ENCODE results near the gene TMEM222.
"Not testable (repeated sequence)": the region's sequence is repeated elsewhere in the genome, so short reads cannot be mapped to it uniquely, and the experiment has no call there.

Gene TMEM222

DNA sequence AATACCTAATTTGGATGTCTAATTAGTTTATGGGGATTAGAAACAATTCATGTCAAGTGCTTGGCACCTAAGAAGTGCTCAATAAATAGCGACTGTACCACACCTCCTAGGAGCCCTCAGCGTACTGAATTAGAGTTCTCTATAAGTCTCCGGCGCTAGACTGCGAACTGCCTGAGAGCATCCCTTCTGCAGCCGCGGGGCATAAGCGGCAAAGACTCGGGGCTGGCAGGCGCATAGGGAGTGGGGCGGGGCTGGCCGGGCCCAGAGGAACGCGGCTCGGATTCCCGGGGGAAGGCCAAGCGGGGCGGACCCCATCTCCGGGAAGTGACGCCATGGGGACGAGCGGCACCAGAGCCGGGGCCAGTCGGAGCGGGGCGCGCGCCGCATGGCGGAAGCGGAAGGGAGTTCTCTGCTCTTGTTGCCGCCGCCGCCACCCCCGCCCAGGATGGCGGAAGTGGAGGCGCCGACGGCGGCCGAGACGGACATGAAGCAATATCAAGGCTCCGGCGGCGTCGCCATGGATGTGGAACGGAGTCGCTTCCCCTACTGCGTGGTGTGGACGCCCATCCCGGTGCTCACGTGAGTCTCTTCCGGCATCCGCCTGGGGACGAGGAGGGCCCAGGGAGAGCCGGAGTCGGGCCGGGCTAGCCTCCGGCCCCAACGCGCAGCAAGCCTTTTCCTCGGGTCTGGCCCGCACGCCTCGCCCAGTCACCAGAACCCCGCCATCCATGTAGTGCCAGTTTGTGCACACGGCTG lies at the start of gene TMEM222:
Gene TMEM222 (plus strand): TSS at position 351 of the 756 bp plus-strand sequence. CDS start 35 bp downstream, at position 386.
- H3K27me3 ChIP-seq (ENCODE audit: insufficient read depth, low read length), result no peaks in the 10 kb centered on the region
- peak within 1 kb of the TSS; percentile 88 for H3K4me3 ChIP-seq (ENCODE audit: low read length)
- H3K9me3 ChIP-seq (ENCODE audit: low read length), result no peaks in the 10 kb centered on the region

GRCh38 chr1:27274204-27274603 lies 47.8 kb upstream of the TMEM222 start:
- H3K4me1 ChIP-seq (ENCODE audit: insufficient read depth, low read length), result no peaks in the 10 kb centered on the region
- H3K27me3 ChIP-seq (ENCODE audit: insufficient read depth, low read length), result no peaks in the 10 kb centered on the region
- H3K36me3 ChIP-seq (ENCODE audit: insufficient read depth, low read length), result no peaks in the 10 kb centered on the region
- no peak overlapping the region for H3K4me3 ChIP-seq (ENCODE audit: low read length)
- H3K9me3 ChIP-seq (ENCODE audit: low read length), result peaks cover 6% of the 10 kb centered on the region
- no peak overlapping the region for H2AFZ ChIP-seq (ENCODE audit: low read depth, low read length)

More for the DNA sequence above, at the start of gene TMEM222:
- H2AFZ ChIP-seq (ENCODE audit: low read depth, low read length), result peak within 1 kb of the TSS; percentile 77
- H3K4me1 ChIP-seq (ENCODE audit: insufficient read depth, low read length), result peaks cover 23% of the 10 kb centered on the region
- H3K36me3 ChIP-seq (ENCODE audit: insufficient read depth, low read length), result peaks cover 27% of the 10 kb centered on the region

- Histone ChIP-seq H3K4me1 (ENCODE audit: insufficient read depth, low read length) (no peaks in the 10 kb centered on the region), H3K9me3 (ENCODE audit: low read length) (peaks cover 6% of the 10 kb centered on the region), H3K27me3 (ENCODE audit: insufficient read depth, low read length) (no peaks in the 10 kb centered on the region), H3K36me3 (ENCODE audit: insufficient read depth, low read length) (no peaks in the 10 kb centered on the region), H2AFZ (ENCODE audit: low read depth, low read length) (no peak overlapping the region), H3K4me3 (ENCODE audit: low read length) (no peak overlapping the region)
Measured at GRCh38 chr1:27275696-27276095, 46.3 kb upstream of the TMEM222 start.

DNA sequence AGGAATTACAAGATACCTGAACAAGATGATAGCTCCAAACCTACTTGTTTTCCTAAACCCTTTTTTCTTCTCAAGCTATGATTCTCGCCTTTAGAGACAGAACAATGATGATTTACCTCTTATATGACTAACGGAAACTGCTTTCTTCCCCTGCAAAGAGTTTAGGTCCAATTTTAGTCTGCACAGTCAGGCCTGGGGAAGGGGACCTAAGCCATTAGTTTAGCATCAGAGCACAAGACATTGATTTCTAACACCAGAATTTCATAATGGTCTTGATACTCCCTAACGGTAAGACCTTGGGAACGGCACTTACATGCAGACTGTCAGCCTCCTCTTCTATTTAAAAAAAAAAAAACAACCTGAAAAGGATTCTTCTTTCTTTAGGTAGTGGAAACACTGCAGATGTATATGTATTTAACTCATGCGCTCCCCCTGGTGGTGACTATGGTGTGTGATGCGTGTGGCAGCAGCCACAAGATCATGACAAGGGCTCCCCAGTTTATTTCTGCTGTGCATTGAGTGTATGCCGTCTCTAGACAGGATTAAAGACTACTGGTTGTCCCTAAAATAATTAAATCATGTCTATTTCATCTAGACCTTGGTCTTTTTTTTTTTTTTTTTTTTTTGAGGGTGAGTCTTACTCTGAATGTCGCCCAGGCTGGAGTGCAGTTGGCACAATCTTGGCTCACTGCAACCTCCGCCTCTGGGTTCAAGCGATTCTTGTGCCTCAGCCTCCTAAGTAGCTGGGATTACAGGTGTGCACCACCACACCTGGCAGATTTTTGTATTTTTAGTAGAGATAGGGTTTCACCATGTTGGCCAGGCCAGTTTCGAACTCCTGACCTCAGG lies 37.3 kb upstream of the TMEM222 start:
- no peak overlapping the region for H3K4me3 ChIP-seq (ENCODE audit: low read length)
- H3K9me3 ChIP-seq (ENCODE audit: low read length), result no peaks in the 10 kb centered on the region
- no peak overlapping the region for H2AFZ ChIP-seq (ENCODE audit: low read depth, low read length)
- H3K4me1 ChIP-seq (ENCODE audit: insufficient read depth, low read length), result peaks cover 8% of the 10 kb centered on the region
- no peaks in the 10 kb centered on the region for H3K27me3 ChIP-seq (ENCODE audit: insufficient read depth, low read length)
- H3K36me3 ChIP-seq (ENCODE audit: insufficient read depth, low read length), result peaks cover 12% of the 10 kb centered on the region

DNA sequence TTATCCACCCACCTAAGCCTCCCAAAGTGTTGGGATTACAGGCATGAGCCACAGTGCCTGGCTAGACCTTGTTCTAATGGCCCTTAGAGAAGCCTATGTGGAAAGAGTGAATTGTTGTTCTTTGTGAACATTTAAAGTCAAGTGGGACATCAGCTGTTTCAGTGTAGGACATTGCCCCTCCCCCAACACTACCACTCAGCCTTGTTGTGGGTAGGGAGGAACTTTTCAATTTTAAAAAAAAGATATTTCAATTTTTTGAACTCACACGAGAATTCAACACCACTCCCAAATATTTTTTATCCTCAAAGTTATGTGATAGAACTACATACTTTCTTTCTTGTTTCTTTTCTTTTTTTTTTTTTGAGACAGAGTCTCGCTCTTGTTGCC lies 36.7 kb upstream of the TMEM222 start:
- Histone ChIP-seq H3K9me3 (ENCODE audit: low read length) (no peaks in the 10 kb centered on the region), H3K4me1 (ENCODE audit: insufficient read depth, low read length) (peaks cover 8% of the 10 kb centered on the region), H3K27me3 (ENCODE audit: insufficient read depth, low read length) (no peaks in the 10 kb centered on the region), H2AFZ (ENCODE audit: low read depth, low read length) (no peak overlapping the region), H3K4me3 (ENCODE audit: low read length) (no peak overlapping the region), H3K36me3 (ENCODE audit: insufficient read depth, low read length) (peaks cover 12% of the 10 kb centered on the region)

- peaks cover 16% of the 10 kb centered on the region for H3K36me3 ChIP-seq (ENCODE audit: insufficient read depth, low read length)
- H3K27me3 ChIP-seq (ENCODE audit: insufficient read depth, low read length); H2AFZ ChIP-seq (ENCODE audit: low read depth, low read length); H3K4me1 ChIP-seq (ENCODE audit: insufficient read depth, low read length); H3K4me3 ChIP-seq (ENCODE audit: low read length); H3K9me3 ChIP-seq (ENCODE audit: low read length): not testable (repeated sequence)
Measured at GRCh38 chr1:27285821-27286220, 36.1 kb upstream of the TMEM222 start.

- H3K4me3 ChIP-seq (ENCODE audit: low read length); H3K4me1 ChIP-seq (ENCODE audit: insufficient read depth, low read length); H2AFZ ChIP-seq (ENCODE audit: low read depth, low read length); H3K9me3 ChIP-seq (ENCODE audit: low read length); H3K27me3 ChIP-seq (ENCODE audit: insufficient read depth, low read length): not testable (repeated sequence)
- H3K36me3 ChIP-seq (ENCODE audit: insufficient read depth, low read length), result peaks cover 18% of the 10 kb centered on the region
Measured at GRCh38 chr1:27289125-27289524, 32.8 kb upstream of the TMEM222 start.

DNA sequence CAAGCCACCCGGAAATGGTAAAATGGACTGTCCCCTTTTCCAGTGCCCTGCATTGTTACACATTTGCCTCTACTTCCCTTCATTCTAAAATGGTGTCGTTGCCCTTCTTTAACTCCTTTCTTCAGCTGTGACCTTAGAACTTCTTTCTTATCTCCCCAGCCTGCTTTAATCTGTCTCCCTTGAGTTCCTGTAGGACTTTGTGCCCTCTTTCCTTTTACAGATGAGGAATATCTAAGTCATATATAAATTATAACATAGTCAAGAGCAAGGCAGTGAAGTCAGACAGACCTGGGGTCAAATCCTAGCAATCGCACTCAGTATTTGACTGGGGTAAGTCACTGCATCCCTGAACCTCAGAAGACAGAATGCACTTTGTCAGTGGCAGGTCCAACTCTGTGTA lies 31.4 kb upstream of the TMEM222 start:
- Histone ChIP-seq H2AFZ (ENCODE audit: low read depth, low read length) (no peak overlapping the region), H3K9me3 (ENCODE audit: low read length) (no peaks in the 10 kb centered on the region), H3K36me3 (ENCODE audit: insufficient read depth, low read length) (peaks cover 23% of the 10 kb centered on the region), H3K4me1 (ENCODE audit: insufficient read depth, low read length) (peaks cover 8% of the 10 kb centered on the region), H3K4me3 (ENCODE audit: low read length) (no peak overlapping the region), H3K27me3 (ENCODE audit: insufficient read depth, low read length) (no peaks in the 10 kb centered on the region)

DNA sequence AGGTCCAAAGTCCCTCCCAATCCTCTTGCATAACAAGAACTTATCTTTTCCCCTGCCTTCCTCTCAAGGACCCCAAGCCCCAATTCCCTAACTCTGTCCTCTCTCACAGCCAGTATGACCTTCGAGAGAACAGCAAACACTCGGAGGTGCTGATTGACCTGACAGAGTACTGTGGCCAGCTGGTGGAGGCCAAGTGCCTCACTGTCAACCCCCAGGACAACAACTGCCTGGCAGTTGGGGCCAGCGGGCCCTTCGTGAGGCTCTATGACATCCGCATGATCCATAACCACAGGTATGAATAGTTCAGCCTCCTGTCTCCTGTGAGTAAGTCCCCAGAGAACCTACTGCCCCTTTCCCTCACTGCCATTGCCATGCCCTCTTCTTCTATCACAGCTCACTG lies 29.9 kb upstream of the TMEM222 start:
- H3K27me3 ChIP-seq (ENCODE audit: insufficient read depth, low read length), result no peaks in the 10 kb centered on the region
- no peak overlapping the region for H2AFZ ChIP-seq (ENCODE audit: low read depth, low read length)
- peaks cover 8% of the 10 kb centered on the region for H3K4me1 ChIP-seq (ENCODE audit: insufficient read depth, low read length)
- H3K36me3 ChIP-seq (ENCODE audit: insufficient read depth, low read length), result peaks cover 27% of the 10 kb centered on the region
- no peaks in the 10 kb centered on the region for H3K9me3 ChIP-seq (ENCODE audit: low read length)
- H3K4me3 ChIP-seq (ENCODE audit: low read length), result no peak overlapping the region

DNA sequence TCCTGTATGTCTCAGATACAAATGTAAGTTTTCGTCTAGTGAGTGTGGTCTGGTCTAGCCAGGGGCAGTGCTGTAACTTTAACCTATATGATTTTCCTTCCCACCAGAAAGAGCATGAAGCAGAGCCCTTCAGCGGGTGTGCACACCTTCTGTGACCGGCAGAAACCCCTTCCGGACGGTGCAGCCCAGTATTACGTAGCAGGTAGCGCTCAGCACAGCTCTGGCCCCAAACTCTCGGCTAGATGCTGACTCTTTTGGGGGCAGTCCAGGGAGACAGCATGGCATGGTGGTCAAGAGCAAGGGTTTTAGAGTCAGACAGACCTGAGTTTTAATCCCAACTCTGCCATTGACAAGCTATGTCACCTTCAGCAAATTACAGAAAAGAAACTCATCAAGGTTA lies 28.0 kb upstream of the TMEM222 start:
- Histone ChIP-seq H3K9me3 (ENCODE audit: low read length) (no peaks in the 10 kb centered on the region), H3K4me3 (ENCODE audit: low read length) (no peak overlapping the region), H3K36me3 (ENCODE audit: insufficient read depth, low read length) (peaks cover 35% of the 10 kb centered on the region), H3K4me1 (ENCODE audit: insufficient read depth, low read length) (peaks cover 3% of the 10 kb centered on the region), H3K27me3 (ENCODE audit: insufficient read depth, low read length) (no peaks in the 10 kb centered on the region), H2AFZ (ENCODE audit: low read depth, low read length) (no peak overlapping the region)

DNA sequence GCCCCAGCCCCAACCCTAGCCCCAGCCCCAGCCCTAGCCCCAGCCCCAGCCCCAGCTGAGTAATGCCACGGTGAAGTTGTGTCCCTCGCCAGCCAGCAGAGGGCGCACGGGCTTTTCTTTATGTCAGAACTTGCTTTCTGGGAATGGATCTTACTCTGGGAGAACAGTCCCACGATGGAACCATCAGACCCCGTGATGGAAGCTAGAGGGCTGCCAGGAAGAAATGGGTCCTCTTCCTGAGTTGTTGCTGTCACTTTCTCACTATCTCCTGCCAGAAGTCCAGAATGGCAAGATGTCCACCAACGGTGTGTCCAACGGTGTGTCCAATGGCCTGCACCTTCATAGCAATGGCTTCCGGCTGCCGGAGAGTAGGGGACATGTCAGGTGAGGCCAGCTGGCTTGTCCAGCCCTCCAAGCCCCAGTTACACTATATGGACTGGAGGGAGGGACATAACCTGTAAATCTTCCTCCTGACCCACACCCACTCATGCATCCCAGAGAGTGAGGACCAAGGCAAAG lies 25.1 kb upstream of the TMEM222 start:
- Histone ChIP-seq H3K9me3 (ENCODE audit: low read length) (no peaks in the 10 kb centered on the region), H3K4me1 (ENCODE audit: insufficient read depth, low read length) (peaks cover 23% of the 10 kb centered on the region), H3K36me3 (ENCODE audit: insufficient read depth, low read length) (peaks cover 31% of the 10 kb centered on the region), H3K4me3 (ENCODE audit: low read length) (no peak overlapping the region), H3K27me3 (ENCODE audit: insufficient read depth, low read length) (no peaks in the 10 kb centered on the region), H2AFZ (ENCODE audit: low read depth, low read length) (no peak overlapping the region)

DNA sequence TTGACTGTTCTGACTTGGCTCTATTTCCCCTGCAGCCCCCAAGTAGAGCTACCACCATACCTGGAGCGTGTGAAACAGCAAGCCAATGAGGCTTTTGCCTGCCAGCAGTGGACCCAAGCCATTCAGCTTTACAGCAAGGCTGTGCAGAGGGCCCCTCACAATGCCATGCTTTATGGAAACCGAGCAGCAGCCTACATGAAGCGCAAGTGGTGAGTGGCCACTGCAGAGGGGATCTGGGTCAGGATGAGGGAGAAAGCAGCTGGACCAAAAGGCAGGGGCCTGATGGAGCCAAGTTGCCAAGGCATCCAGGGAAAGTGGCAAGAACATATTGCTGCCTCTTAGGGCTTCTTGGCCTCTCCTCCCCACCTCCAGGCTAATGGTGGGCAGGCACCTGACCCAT lies 24.1 kb upstream of the TMEM222 start:
- Histone ChIP-seq H3K4me1 (ENCODE audit: insufficient read depth, low read length) (peaks cover 23% of the 10 kb centered on the region), H3K4me3 (ENCODE audit: low read length) (no peak overlapping the region), H2AFZ (ENCODE audit: low read depth, low read length) (no peak overlapping the region), H3K9me3 (ENCODE audit: low read length) (no peaks in the 10 kb centered on the region), H3K27me3 (ENCODE audit: insufficient read depth, low read length) (no peaks in the 10 kb centered on the region), H3K36me3 (ENCODE audit: insufficient read depth, low read length) (peaks cover 25% of the 10 kb centered on the region)

DNA sequence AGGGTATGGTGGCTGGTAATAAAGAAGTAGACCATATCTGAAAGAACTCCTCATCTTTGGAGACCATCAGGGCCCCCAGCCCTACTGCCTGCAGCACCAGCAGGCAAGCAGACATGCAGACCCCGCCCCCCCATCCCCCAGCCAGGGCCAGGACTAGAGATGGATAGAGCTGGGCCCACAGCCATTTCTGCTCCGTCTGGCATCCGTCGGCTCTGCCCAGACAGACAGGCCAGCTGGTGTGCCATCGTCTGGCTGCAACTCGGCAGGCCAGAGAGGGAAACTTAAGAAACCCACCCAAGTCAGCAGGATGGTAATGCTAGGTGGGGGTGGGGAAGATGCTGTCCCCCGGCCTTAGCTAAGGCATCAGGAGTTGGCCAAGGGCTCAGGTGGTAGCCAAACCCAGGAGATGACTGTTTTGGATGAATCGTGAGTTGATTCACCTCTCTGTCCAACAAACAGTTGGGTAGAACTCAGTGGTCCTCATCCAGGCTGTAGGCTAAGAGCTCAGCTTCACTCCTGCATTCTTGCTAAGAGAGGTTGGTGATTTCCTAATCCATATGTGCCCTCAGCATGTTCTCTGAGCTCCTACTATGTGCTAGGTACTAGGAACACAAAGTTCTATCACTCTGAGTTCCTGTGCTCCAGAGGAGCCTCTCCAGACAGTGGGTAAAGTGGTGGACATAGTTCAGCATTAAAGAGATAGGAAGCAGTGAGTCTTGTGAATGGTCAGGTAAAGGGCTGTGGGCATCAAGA lies 23.2 kb upstream of the TMEM222 start:
- H3K36me3 ChIP-seq (ENCODE audit: insufficient read depth, low read length), result peaks cover 22% of the 10 kb centered on the region
- H3K27me3 ChIP-seq (ENCODE audit: insufficient read depth, low read length), result no peaks in the 10 kb centered on the region

More for the DNA sequence above, 23.2 kb upstream of the TMEM222 start:
- Histone ChIP-seq H2AFZ (ENCODE audit: low read depth, low read length) (no peak overlapping the region), H3K9me3 (ENCODE audit: low read length) (no peaks in the 10 kb centered on the region), H3K4me1 (ENCODE audit: insufficient read depth, low read length) (peaks cover 23% of the 10 kb centered on the region), H3K4me3 (ENCODE audit: low read length) (no peak overlapping the region)

All from neuron (in vitro differentiated cells).